Smooth muscle cell (in vitro differentiated cells): Measurements from ENCODE around the gene EPHB4. TPM values are rescaled to one million over a fixed set of nuclear protein-coding genes. Genes with fewer than 3 reads are reported as not detected.

Source experiments
- DNase-seq: peaks from one replicate; lab custom pipeline; 2025; ENCODE audit not compliant: unreplicated experiment; lab: John Stamatoyannopoulos, UW
- H2AFZ ChIP-seq: fragments of 200-600 bp; sonication (generic); 2 replicates; pipeline ENCODE4 v1.6.0; 2016; ENCODE audit warnings: antibody characterized with exemption, low read depth, mild to moderate bottlenecking
- H3F3A ChIP-seq: fragments of 200-600 bp; sonication (generic); 2 replicates; pipeline ENCODE4 v1.6.0; 2017; ENCODE audit warnings: antibody characterized with exemption, low read depth
- H3K27ac ChIP-seq: fragments of 200-600 bp; sonication (generic); 2 replicates; pipeline ENCODE4 v1.5.1; 2016; ENCODE audit warnings: low read depth, mild to moderate bottlenecking
- H3K27me3 ChIP-seq: fragments of 200-600 bp; sonication (generic); 2 replicates; pipeline ENCODE4 v1.6.1; 2016; ENCODE audit warnings: low read depth, mild to moderate bottlenecking
- H3K36me3 ChIP-seq: fragments of 200-600 bp; sonication (generic); 2 replicates; pipeline ENCODE4 v1.5.1; 2016; ENCODE audit warnings: low read depth
- H3K4me1 ChIP-seq: fragments of 200-600 bp; sonication (generic); 2 replicates; pipeline ENCODE4 v1.5.1; 2016; ENCODE audit warnings: low read depth
- H3K4me2 ChIP-seq: fragments of 200-600 bp; sonication (generic); 2 replicates; pipeline ENCODE4 v1.6.0; 2016; ENCODE audit warnings: mild to moderate bottlenecking
- H3K4me3 ChIP-seq: fragments of 200-600 bp; sonication (generic); 2 replicates; pipeline ENCODE4 v1.5.1; 2016; ENCODE audit warnings: mild to moderate bottlenecking
- H3K79me2 ChIP-seq: fragments of 200-600 bp; sonication (generic); 2 replicates; pipeline ENCODE4 v1.6.0; 2016; ENCODE audit warnings: low read depth, mild to moderate bottlenecking
- H3K9ac ChIP-seq: fragments of 200-600 bp; sonication (generic); 2 replicates; pipeline ENCODE4 v1.6.0; 2016; ENCODE audit warnings: low read depth
- H3K9me3 ChIP-seq: fragments of 200-600 bp; sonication (generic); replicated peaks from 2 replicates; pipeline ENCODE4 v1.5.1; 2016; ENCODE audit warnings: low read depth
- H4K20me1 ChIP-seq: fragments of 200-600 bp; sonication (generic); 2 replicates; pipeline ENCODE4 v1.6.0; 2016; ENCODE audit warnings: low read depth
- CTCF ChIP-seq: fragments of 200-600 bp; sonication (generic); IDR thresholded peaks from 2 replicates; pipeline ENCODE4 v1.5.1; 2017; ENCODE audit warnings: borderline replicate concordance, mild to moderate bottlenecking, antibody characterized with exemption; ENCODE audit not compliant: insufficient read depth, poor library complexity, severe bottlenecking
- WGBS: methylation state at CpG from one replicate; pipeline ENCODE4 v1.1.7; 2016; ENCODE audit warnings: low lambda C conversion rate; 5-methylcytosine and 5-hydroxymethylcytosine counted together
- polyA plus RNA-seq: library from polyadenylated mRNA; unstranded; fragments of >200 nt; fragmentation: Nextera tagmentation; extraction: Ambion mirVana; gene quantifications from 2 replicates; pipeline ENCODE4 v1.2.1, GENCODE V29; 2016
- total RNA-seq: library from RNA; depleted of rRNA; stranded (reverse); fragments of >200 nt; gene quantifications from 2 replicates; pipeline ENCODE4 v1.2.3, GENCODE V29; 2014

The EPHB4 gene
- total and polyA plus RNA-seq, 2 experiments from 2014 or later, result 49.4 to 50.5 TPM

GRCh38 chr7:100874300-100874576, 46.9 kb upstream of the EPHB4 start:
- Histone ChIP-seq H3K9me3 (no peaks in the 10 kb centered on the region), H3K79me2 (peaks cover 49% of the 10 kb centered on the region), H2AFZ (no peak overlapping the region), H3K27ac (peak overlapping the region; percentile 97), H3K9ac (peak overlapping the region; percentile 98), H3K27me3 (no peaks in the 10 kb centered on the region), H3K4me2 (peak overlapping the region; percentile 90), H3K4me1 (peaks cover 13% of the 10 kb centered on the region), H3F3A (peaks cover 10% of the 10 kb centered on the region), H4K20me1 (peaks cover 39% of the 10 kb centered on the region), H3K36me3 (peaks cover 9% of the 10 kb centered on the region), H3K4me3 (peak overlapping the region; percentile 100)
- TF ChIP-seq CTCF, result no peak
- WGBS, result 74% methylated on average over 8 of the region's 8 CpGs
- no peak for DNase-seq

- H3K27me3 ChIP-seq, result no peaks in the 10 kb centered on the region
- H4K20me1 ChIP-seq, result peaks cover 34% of the 10 kb centered on the region
- peaks cover 13% of the 10 kb centered on the region for H3K4me1 ChIP-seq
- H3K27ac ChIP-seq, result peak overlapping the region; percentile 97
- H3K9ac ChIP-seq, result no peak overlapping the region
- peak overlapping the region; percentile 90 for H3K4me2 ChIP-seq
- no peak for DNase-seq
- peaks cover 10% of the 10 kb centered on the region for H3F3A ChIP-seq
- no peaks in the 10 kb centered on the region for H3K9me3 ChIP-seq
- peaks cover 7% of the 10 kb centered on the region for H3K36me3 ChIP-seq
- no peak for TF ChIP-seq CTCF
- H2AFZ ChIP-seq, result no peak overlapping the region
- H3K79me2 ChIP-seq, result peaks cover 49% of the 10 kb centered on the region
- 98% methylated on average over 10 of the region's 10 CpGs for WGBS
- H3K4me3 ChIP-seq, result peak overlapping the region; percentile 100
These were observed 46.4 kb upstream of the EPHB4 start for GRCh38 chr7:100873599-100874299.

GRCh38 chr7:100867776-100868485, 40.6 kb upstream of the EPHB4 start:
- H3K79me2 ChIP-seq, result peaks cover 27% of the 10 kb centered on the region

More at GRCh38 chr7:100867776-100868485, 40.6 kb upstream of the EPHB4 start:
- peaks cover 9% of the 10 kb centered on the region for H3K4me1 ChIP-seq
- TF ChIP-seq CTCF, result no peak
- DNase-seq, result no peak
- peak overlapping the region; percentile 89 for H3K27ac ChIP-seq
- H2AFZ ChIP-seq, result no peak overlapping the region
- peak overlapping the region; percentile 99 for H3K9ac ChIP-seq
- peak overlapping the region; percentile 94 for H3K4me2 ChIP-seq
- H4K20me1 ChIP-seq, result no peaks in the 10 kb centered on the region
- no peaks in the 10 kb centered on the region for H3K9me3 ChIP-seq
- no peaks in the 10 kb centered on the region for H3K27me3 ChIP-seq
- peak overlapping the region; percentile 94 for H3K4me3 ChIP-seq
- WGBS, result 11% methylated on average over 25 of the region's 27 CpGs
- H3K36me3 ChIP-seq, result no peaks in the 10 kb centered on the region
- peaks cover 6% of the 10 kb centered on the region for H3F3A ChIP-seq
